GM12878 (cell line): ENCODE measurements around the gene TMEM91. TPM values are rescaled to one million over a fixed set of nuclear protein-coding genes. Genes with fewer than 3 reads are reported as not detected.

Experiments
- CREB1 ChIP-seq: IDR thresholded peaks from 2 replicates; pipeline ENCODE4 v1.6.1; 2012; ENCODE audit warnings: low read depth, mild to moderate bottlenecking, inconsistent platforms
- E2F8 ChIP-seq: fragments of 450-650 bp; IDR thresholded peaks from 2 replicates; pipeline ENCODE4 v1.6.1; 2018; ENCODE audit warnings: mild to moderate bottlenecking, low read depth, moderate library complexity; ENCODE audit not compliant: partially characterized antibody
- ELK1 ChIP-seq: IDR thresholded peaks from 2 replicates; pipeline ENCODE4 v1.6.1; 2012; ENCODE audit warnings: low read depth, low read length, improper control_type of control experiment
- MTA2 ChIP-seq: fragments of 450-650 bp; IDR thresholded peaks from 2 replicates; pipeline ENCODE4 v1.6.1; 2016; ENCODE audit warnings: low read depth, mild to moderate bottlenecking, moderate library complexity
- MYC ChIP-seq: IDR thresholded peaks from 2 replicates; pipeline ENCODE4 v1.6.1; 2011; ENCODE audit warnings: mild to moderate bottlenecking, low read length, moderate library complexity, inconsistent platforms; ENCODE audit not compliant: insufficient read depth, insufficient replicate concordance, insufficient read length, severe bottlenecking
- NR2C1 ChIP-seq: fragments of 450-650 bp; IDR thresholded peaks from 2 replicates; pipeline ENCODE4 v1.6.1; 2017; ENCODE audit warnings: antibody characterized with exemption, mild to moderate bottlenecking, moderate library complexity
- NR2F1 ChIP-seq: fragments of 450-650 bp; conservative IDR thresholded peaks from 2 replicates; pipeline ENCODE4 v1.6.1; 2017; ENCODE audit warnings: mild to moderate bottlenecking
- RELA ChIP-seq: fragments of 450-650 bp; IDR thresholded peaks from 2 replicates; pipeline ENCODE4 v1.8.0; 2014; ENCODE audit warnings: borderline replicate concordance; ENCODE audit not compliant: partially characterized antibody
- RFX5 ChIP-seq: IDR thresholded peaks from 2 replicates; pipeline ENCODE4 v1.6.1; 2011; ENCODE audit warnings: low read depth, low read length, improper control_type of control experiment
- SREBF1 ChIP-seq: IDR thresholded peaks from 2 replicates; pipeline ENCODE4 v1.6.1; 2012; ENCODE audit warnings: mild to moderate bottlenecking, low read length
- ZBTB40 ChIP-seq: fragments of 450-650 bp; IDR thresholded peaks from 2 replicates; pipeline ENCODE4 v1.6.1; 2016; ENCODE audit warnings: mild to moderate bottlenecking, moderate library complexity, borderline replicate concordance
- ZNF217 ChIP-seq: fragments of 450-650 bp; IDR thresholded peaks from 2 replicates; pipeline ENCODE4 v1.6.1; 2017; ENCODE audit warnings: antibody characterized with exemption, mild to moderate bottlenecking
- ZNF687 ChIP-seq: fragments of 450-650 bp; IDR thresholded peaks from 2 replicates; pipeline ENCODE4 v1.6.1; 2017; ENCODE audit warnings: mild to moderate bottlenecking, moderate library complexity
- polyA plus RNA-seq, 11 experiments: library from polyadenylated mRNA; depleted of rRNA in 4 of 11; unstranded in 6 of 11; stranded (reverse) in 5 of 11; fragments of >200 nt; fragmentation: Nextera tagmentation in 4 of 11; fragmentation: Illumina TruSeq in 1 of 11; extraction: Ambion mirVana in 4 of 11; extraction: Trizol in 1 of 11; gene quantifications; 1 replicate in 1 of 11; 2 replicates in 10 of 11; pipeline versions ENCODE4 v1.2.1 to v1.2.3, GENCODE V29; 2011 to 2016; ENCODE audit warnings: inconsistent platforms in 2 of 11, missing spikeins in 2 of 11, low read depth in 1 of 11
- total RNA-seq, 4 experiments: library from RNA; depleted of rRNA in 3 of 4; stranded (reverse); fragments of >200 nt in 3 of 4; fragmentation: Illumina TruSeq in 1 of 4; extraction: Trizol in 1 of 4; gene quantifications; 2 replicates each; pipeline versions ENCODE4 v1.2.1 to v1.2.3, GENCODE V29; 2013 to 2021
- TF ChIP-seq, protein P1 (sequence below): fragments of 450-650 bp; IDR thresholded peaks from 2 replicates; pipeline ENCODE4 v1.6.1; 2017; ENCODE audit warnings: mild to moderate bottlenecking

TMEM91 gene
- total and polyA plus RNA-seq, 10 of the 15 experiments (the other 5 are each of a cell fraction or from before 2014, with no cell fraction given): 1.5 to 5.5 (median 2.7) TPM

GRCh38 chr19:41363753-41364523 is 12.4 kb upstream of the TMEM91 start, which contains the start of gene B9D2 (continued):
- TF ChIP-seq MTA2: peak; percentile 49; the same call in 1 of the 2 replicates
- no peak for TF ChIP-seq ZNF687
- peak; percentile 87 for TF ChIP-seq NR2C1
- TF ChIP-seq, protein P1, sequence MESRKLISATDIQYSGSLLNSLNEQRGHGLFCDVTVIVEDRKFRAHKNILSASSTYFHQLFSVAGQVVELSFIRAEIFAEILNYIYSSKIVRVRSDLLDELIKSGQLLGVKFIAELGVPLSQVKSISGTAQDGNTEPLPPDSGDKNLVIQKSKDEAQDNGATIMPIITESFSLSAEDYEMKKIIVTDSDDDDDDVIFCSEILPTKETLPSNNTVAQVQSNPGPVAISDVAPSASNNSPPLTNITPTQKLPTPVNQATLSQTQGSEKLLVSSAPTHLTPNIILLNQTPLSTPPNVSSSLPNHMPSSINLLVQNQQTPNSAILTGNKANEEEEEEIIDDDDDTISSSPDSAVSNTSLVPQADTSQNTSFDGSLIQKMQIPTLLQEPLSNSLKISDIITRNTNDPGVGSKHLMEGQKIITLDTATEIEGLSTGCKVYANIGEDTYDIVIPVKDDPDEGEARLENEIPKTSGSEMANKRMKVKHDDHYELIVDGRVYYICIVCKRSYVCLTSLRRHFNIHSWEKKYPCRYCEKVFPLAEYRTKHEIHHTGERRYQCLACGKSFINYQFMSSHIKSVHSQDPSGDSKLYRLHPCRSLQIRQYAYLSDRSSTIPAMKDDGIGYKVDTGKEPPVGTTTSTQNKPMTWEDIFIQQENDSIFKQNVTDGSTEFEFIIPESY: no peak
- no peak; the same call in 1 of the 2 replicates for TF ChIP-seq NR2F1
- TF ChIP-seq ZBTB40: peak; percentile 62; the same call in 1 of the 2 replicates
- TF ChIP-seq ZNF217: no peak
- TF ChIP-seq CREB1: peak; percentile 81
- TF ChIP-seq RFX5: peak; percentile 49; the same call in 1 of the 2 replicates
- no peak for TF ChIP-seq E2F8
- TF ChIP-seq SREBF1: no peak
- TF ChIP-seq ELK1: no peak; the same call in 1 of the 2 replicates
- TF ChIP-seq RELA: peak; percentile 85
- TF ChIP-seq MYC: no peak
